ENCODE measurements around the gene ITGA5.

GRCh38 chr12:54394986-54395385 lies 24.1 kb downstream of the ITGA5 start:
- no peak for TF ChIP-seq CTCF (IDR thresholded peaks at IDR 0.05; ENCODE audit: insufficient read depth, low read length, poor library complexity, severe bottlenecking)
- TF ChIP-seq EZH2phosphoT487 (conservative IDR thresholded peaks at IDR 0.05; ENCODE audit: low read length): no peak
